Kidney (tissue), 14 donors: ENCODE results near the gene BTBD2. TPM values are rescaled to one million over a fixed set of nuclear protein-coding genes. Genes with fewer than 3 reads are reported as not detected.

ENCODE experiments used
- DNase-seq, 5 donors: peaks; one replicate each; pipeline ENCODE4 v3.0.0-alpha.2; 2013 to 2020
- FAIRE-seq: peaks from 2 replicates; lab custom pipeline; 2012; peaks lifted over from hg19 to GRCh38; lab: Jason Lieb, UNC
- H3K27ac ChIP-seq, 2 donors: one replicate each; pipeline ENCODE4 v1.7.0; 2013; ENCODE audit warnings: low read depth in 2 of 2, low read length in 2 of 2, inconsistent platforms in 1 of 2
- H3K27me3 ChIP-seq: one replicate; pipeline ENCODE4 v1.7.1; 2013; ENCODE audit warnings: low read length, inconsistent platforms; ENCODE audit not compliant: control insufficient read depth, insufficient read depth
- H3K36me3 ChIP-seq, 3 donors: one replicate each; pipeline versions ENCODE4 v1.7.0 to v1.7.1; 2013; ENCODE audit warnings: low read length in 3 of 3, control low read depth in 1 of 3, inconsistent platforms in 1 of 3; ENCODE audit not compliant: insufficient read depth in 3 of 3, control insufficient read depth in 2 of 3
- H3K4me1 ChIP-seq, 3 donors: one replicate each; pipeline versions ENCODE4 v1.7.0 to v1.7.1; 2013; ENCODE audit warnings: low read length in 3 of 3, inconsistent platforms in 1 of 3, low read depth in 1 of 3; ENCODE audit not compliant: control insufficient read depth in 2 of 3, insufficient read depth in 2 of 3
- H3K4me3 ChIP-seq, 3 donors: one replicate each; pipeline versions ENCODE4 v1.7.0 to v1.8.1; 2013; ENCODE audit warnings: low read length in 3 of 3, control low read depth in 1 of 3, inconsistent platforms in 1 of 3
- H3K9ac ChIP-seq, 3 donors: one replicate each; pipeline versions ENCODE4 v1.7.0 to v1.7.1; 2013; ENCODE audit warnings: low read length in 3 of 3, control low read depth in 1 of 3, inconsistent platforms in 1 of 3
- H3K9me3 ChIP-seq, 3 donors: one replicate each; pipeline versions ENCODE4 v1.7.0 to v1.7.1; 2013; ENCODE audit warnings: low read length in 3 of 3, control low read depth in 1 of 3, inconsistent platforms in 1 of 3; ENCODE audit not compliant: control insufficient read depth in 2 of 3, insufficient read depth in 1 of 3
- intact Hi-C: fragments of 100-400 bp; cut with DNase I; formaldehyde crosslinking; loops from one replicate; pipeline ENCODE4 v1.11.1; 2022
- polyA plus RNA-seq: library from polyadenylated mRNA; stranded (reverse); fragments of 350-450 nt; fragmentation: Illumina TruSeq; extraction: RNeasy Lipid Tissue Mini Kit (QIAGEN cat#74804); gene quantifications from one replicate; pipeline ENCODE4 v1.2.3, GENCODE V29; 2014; ENCODE audit warnings: low read depth, low replicate concordance; ENCODE audit not compliant: insufficient read depth
- total RNA-seq: library from RNA; stranded (reverse); fragmentation: NEBNext Ultra II Directional; extraction: Animal tissue kit (Norgen Biotek cat#: 25700); gene quantifications from one replicate; pipeline ENCODE4 v1.2.1, GENCODE V29; 2021
- TF ChIP-seq, protein P1 (sequence below): IDR thresholded peaks from 3 replicates; pipeline ENCODE4 v1.5.1; 2012; ENCODE audit warnings: mild to moderate bottlenecking, moderate library complexity, borderline replicate concordance; ENCODE audit not compliant: insufficient read depth; ENCODE audit errors: extremely low read depth
- donor health status: control.
- donor health status: control.
- donor health status: control.
- donor health status: control.
- donor health status: control.
- donor health status: DM: yes; HTN: yes; CAD: no.
- donor health status: Normal renal cell carcinoma (clear cell type).

Gene BTBD2
- total and polyA plus RNA-seq, 2 donors from 2014 or later, result 57.0 to 70.3 TPM

DNA sequence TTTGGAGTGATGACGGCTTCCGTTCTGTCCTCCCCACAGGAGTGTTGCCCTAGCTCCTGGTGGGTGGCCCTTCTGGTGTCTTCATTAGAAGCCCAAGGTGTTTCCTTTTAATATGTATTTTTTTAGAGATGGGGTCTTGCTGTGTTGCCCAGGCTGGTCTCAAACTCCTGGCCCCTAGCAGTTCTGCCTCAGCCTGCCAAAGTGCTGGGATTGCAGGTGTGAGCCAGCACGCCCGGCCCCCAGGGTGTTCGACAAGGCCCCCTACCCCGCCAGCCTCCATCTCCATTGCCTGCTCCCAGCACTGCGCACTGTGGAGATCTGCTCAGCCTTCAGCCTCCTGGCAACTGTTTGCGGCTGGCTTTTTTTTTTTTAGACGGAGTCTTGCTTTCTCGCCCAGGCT lies 31.2 kb downstream of the BTBD2 start:
- DNase-seq (no peak), FAIRE-seq (no peak)
- Histone ChIP-seq H3K4me3 (no peak overlapping the region), H3K36me3 (peaks cover 2 to 6% (median 2%) of the 10 kb centered on the region in 3 donors), H3K4me1 (no peaks in the 10 kb centered on the region), H3K27me3 (no peaks in the 10 kb centered on the region), H3K9ac (no peak overlapping the region), H3K27ac (no peak overlapping the region), H3K9me3 (no peaks in the 10 kb centered on the region)
- TF ChIP-seq, protein P1, sequence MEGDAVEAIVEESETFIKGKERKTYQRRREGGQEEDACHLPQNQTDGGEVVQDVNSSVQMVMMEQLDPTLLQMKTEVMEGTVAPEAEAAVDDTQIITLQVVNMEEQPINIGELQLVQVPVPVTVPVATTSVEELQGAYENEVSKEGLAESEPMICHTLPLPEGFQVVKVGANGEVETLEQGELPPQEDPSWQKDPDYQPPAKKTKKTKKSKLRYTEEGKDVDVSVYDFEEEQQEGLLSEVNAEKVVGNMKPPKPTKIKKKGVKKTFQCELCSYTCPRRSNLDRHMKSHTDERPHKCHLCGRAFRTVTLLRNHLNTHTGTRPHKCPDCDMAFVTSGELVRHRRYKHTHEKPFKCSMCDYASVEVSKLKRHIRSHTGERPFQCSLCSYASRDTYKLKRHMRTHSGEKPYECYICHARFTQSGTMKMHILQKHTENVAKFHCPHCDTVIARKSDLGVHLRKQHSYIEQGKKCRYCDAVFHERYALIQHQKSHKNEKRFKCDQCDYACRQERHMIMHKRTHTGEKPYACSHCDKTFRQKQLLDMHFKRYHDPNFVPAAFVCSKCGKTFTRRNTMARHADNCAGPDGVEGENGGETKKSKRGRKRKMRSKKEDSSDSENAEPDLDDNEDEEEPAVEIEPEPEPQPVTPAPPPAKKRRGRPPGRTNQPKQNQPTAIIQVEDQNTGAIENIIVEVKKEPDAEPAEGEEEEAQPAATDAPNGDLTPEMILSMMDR, result no peak
- intact Hi-C loops, result no loop called here

DNA sequence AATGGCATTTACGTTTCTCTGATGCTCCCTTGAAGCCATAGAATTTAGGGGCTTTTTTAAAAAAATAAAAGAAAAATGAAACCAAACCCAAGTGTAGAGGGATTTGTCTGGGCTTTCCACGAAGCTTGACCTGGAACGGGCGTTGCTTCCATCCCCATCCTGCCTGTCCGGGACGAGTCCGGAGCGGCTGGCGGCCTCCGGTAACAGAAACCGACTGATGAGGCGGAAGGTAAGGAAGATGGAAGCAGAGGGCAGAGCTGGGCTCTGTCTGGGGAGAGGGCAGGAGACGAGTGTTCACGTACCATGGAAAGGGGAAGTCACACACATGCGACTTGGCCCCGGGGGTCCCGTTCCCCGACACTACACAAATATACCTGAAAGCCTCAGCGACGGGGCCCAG lies 34.3 kb downstream of the BTBD2 start:
- no peak overlapping the region for H3K9ac ChIP-seq
- H3K27ac ChIP-seq, result no peak overlapping the region
- H3K36me3 ChIP-seq, result peaks cover 0 to 2% (median 2%) of the 10 kb centered on the region in 3 donors
- H3K4me1 ChIP-seq, result no peaks in the 10 kb centered on the region
- TF ChIP-seq, protein P1, result no peak
- no peaks in the 10 kb centered on the region for H3K27me3 ChIP-seq
- H3K4me3 ChIP-seq, result no peak overlapping the region
- FAIRE-seq (no peak), DNase-seq (no peak)
- H3K9me3 ChIP-seq, result no peaks in the 10 kb centered on the region
- intact Hi-C loops, result no loop called here

DNA sequence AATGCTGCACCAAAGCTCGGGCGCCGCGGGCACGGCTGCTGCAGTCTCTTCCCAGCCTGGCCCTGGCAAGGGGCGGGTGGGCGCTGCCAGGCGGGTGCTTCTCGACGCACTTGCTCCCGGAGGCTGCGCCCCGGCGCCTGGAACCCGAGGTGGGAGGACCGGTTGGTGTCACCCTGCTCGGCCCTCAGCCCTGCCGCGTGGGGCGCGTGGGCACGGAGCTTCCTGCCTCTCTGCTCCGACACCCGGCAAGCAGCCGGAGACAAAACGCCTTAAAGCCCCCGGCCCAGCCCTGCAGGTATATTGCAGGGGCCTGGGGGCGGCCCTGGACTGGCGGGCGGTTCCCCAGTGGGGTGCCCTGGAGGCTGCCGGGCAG lies 34.7 kb downstream of the BTBD2 start:
- Histone ChIP-seq H3K9ac (no peak overlapping the region), H3K4me3 (no peak overlapping the region), H3K36me3 (peaks cover 0 to 2% (median 2%) of the 10 kb centered on the region in 3 donors), H3K9me3 (no peaks in the 10 kb centered on the region), H3K27me3 (no peaks in the 10 kb centered on the region), H3K4me1 (no peaks in the 10 kb centered on the region), H3K27ac (peak overlapping the region; percentile 27 to 57)
- FAIRE-seq (no peak), DNase-seq (peak in 1 of 5 donors; percentile 74)
- TF ChIP-seq, protein P1, result no peak
- intact Hi-C loops, result no loop called here
